Lower leg skin (tissue), 4 donors: Measurements from ENCODE around the gene DROSHA. TPM values are rescaled to one million over a fixed set of nuclear protein-coding genes. Genes with fewer than 3 reads are reported as not detected.

ENCODE experiments used
- DNase-seq, 2 donors: peaks; one replicate each; pipeline ENCODE4 v3.0.0-alpha.2; 2019; ENCODE audit warnings: low spot score in 2 of 2
- H3K4me3 ChIP-seq: fragments of 200-600 bp; sonication (generic); 2 replicates; pipeline ENCODE4 v1.5.1; 2017; ENCODE audit warnings: mild to moderate bottlenecking, low read depth; ENCODE audit not compliant: poor library complexity, severe bottlenecking
- POLR2A ChIP-seq, 2 donors: fragments of 450-650 bp; IDR thresholded peaks; one replicate each; pipeline ENCODE4 v1.6.1; 2016 to 2017; ENCODE audit warnings: antibody characterized with exemption in 2 of 2, mild to moderate bottlenecking in 1 of 2, moderate library complexity in 1 of 2
- WGBS, 2 donors: methylation state at CpG; one replicate each; pipeline ENCODE4 v1.1.5; 2018; 5-methylcytosine and 5-hydroxymethylcytosine counted together
- intact Hi-C: fragments of 100-400 bp; cut with DNase I; formaldehyde crosslinking; loops from one replicate; pipeline ENCODE4 v1.15.0; 2023; ENCODE audit warnings: low total_unique reads
- total RNA-seq, 4 donors: library from RNA; depleted of rRNA; stranded (reverse); fragments of >200 nt; gene quantifications; one replicate each; pipeline ENCODE4 v1.1.0, GENCODE V29; 2016
- TF ChIP-seq, protein P1 (sequence below), 3 donors: fragments of 450-650 bp; IDR thresholded peaks; one replicate each; pipeline ENCODE4 v1.5.1; 2016; ENCODE audit warnings: antibody characterized with exemption in 3 of 3, mild to moderate bottlenecking in 3 of 3, moderate library complexity in 2 of 3

Gene DROSHA
- total RNA-seq, 4 donors from 2014 or later = 21.7 to 59.2 (median 37.3) TPM

GRCh38 chr5:31378838-31379237 lies 153.1 kb downstream of the DROSHA start:
- H3K4me3 ChIP-seq = no peak overlapping the region
- intact Hi-C loops = no loop called here
- 60 to 63% methylated on average over 7 of the region's 7 CpGs for WGBS, 2 donors
- TF ChIP-seq, protein P1, sequence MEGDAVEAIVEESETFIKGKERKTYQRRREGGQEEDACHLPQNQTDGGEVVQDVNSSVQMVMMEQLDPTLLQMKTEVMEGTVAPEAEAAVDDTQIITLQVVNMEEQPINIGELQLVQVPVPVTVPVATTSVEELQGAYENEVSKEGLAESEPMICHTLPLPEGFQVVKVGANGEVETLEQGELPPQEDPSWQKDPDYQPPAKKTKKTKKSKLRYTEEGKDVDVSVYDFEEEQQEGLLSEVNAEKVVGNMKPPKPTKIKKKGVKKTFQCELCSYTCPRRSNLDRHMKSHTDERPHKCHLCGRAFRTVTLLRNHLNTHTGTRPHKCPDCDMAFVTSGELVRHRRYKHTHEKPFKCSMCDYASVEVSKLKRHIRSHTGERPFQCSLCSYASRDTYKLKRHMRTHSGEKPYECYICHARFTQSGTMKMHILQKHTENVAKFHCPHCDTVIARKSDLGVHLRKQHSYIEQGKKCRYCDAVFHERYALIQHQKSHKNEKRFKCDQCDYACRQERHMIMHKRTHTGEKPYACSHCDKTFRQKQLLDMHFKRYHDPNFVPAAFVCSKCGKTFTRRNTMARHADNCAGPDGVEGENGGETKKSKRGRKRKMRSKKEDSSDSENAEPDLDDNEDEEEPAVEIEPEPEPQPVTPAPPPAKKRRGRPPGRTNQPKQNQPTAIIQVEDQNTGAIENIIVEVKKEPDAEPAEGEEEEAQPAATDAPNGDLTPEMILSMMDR (IDR thresholded peaks at IDR 0.05) = no peak
- TF ChIP-seq POLR2A (IDR thresholded peaks at IDR 0.05) = no peak
- no peak for DNase-seq

DNA sequence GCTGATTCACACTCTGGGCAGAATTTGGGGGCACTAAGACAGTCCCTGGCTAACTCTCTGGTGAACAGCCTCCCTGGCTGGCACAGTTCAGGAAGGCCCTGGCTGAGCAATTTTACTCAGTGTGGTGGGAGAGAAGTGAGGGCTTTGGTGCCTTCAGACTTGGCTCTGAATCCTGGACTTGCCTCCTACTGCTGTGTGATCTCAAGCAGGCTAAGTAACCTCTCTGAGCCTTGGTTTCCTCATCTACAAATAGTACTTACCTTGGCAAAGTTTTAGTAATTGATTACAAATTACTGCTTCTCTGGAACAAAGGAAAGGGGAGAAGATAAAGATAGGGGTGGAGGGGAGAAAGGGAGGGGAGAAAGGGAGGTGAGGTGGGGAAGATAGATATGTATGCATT lies 153.8 kb downstream of the DROSHA start:
- intact Hi-C loops = no loop called here
- no peak for DNase-seq
- TF ChIP-seq, protein P1 (IDR thresholded peaks at IDR 0.05) = no peak
- TF ChIP-seq POLR2A (IDR thresholded peaks at IDR 0.05) = no peak
- no peak overlapping the region for H3K4me3 ChIP-seq

DNA sequence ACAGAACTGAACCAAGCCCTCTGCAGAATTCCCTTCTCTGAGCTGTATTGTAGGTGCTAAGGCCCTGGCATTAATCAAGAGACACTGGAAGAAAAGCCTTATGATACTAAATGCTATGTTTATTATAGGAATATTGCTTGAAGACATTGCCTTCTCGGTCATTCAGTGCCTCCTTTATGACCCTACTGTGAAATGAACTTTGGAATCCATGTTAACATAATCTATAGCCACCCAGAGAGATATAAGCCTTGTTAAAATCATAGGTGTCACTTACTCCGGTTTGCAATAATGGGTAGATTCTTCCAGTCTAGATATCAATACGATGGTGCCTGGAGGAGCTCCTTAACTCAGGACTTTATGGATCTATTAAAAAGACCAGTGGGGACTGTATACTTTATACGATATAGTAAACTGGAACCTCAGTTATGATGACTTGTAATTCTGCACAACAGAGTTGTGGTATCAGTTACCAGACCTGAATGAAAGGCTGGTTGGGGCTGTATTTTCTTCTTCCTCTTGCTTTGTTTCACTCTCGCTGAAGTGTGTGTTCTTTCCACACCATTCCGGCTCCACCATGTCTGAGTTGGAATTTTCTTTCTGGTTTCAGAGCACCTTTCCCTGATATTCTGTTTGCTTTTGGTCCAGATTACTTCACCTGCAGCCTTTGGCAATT lies 154.5 kb downstream of the DROSHA start:
- no peak overlapping the region for H3K4me3 ChIP-seq
- DNase-seq = no peak
- intact Hi-C loops = no loop called here
- TF ChIP-seq, protein P1 (IDR thresholded peaks at IDR 0.05) = no peak
- no peak for TF ChIP-seq POLR2A (IDR thresholded peaks at IDR 0.05)
- 86% methylated on average over 6 of the region's 6 CpGs for WGBS, 2 donors

DNA sequence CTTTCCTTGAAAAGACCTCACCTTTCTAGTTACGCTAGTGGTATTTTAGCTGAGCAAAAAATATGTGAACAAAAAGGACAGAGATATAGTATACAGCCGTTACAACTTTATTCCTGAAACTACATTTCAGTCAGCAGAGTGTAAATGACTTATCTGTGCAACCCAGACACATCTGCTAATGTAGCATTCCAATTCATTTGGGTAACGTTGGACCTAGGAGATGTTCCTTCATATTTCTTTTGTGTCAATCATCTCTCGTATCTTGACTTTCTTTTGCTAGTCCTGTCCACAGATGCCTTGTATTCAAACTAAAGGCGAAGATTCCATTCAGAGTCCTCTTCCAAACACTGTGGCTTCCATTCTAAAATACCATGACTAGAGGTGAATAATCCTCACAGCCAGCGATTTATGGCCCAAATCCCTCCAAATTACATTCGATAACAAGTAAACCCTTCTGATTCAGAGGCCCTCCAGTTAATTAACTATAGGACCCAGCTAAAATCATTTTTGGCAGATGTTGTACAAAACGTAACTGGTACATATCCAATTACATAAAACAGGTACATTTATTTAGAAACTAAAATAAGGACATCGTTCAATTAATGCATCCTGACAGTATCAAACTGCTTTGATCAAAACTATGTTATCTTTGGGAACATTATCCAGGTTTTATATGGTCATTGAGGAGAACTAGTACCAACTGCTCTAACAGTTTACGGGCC lies 155.7 kb downstream of the DROSHA start:
- no peak for TF ChIP-seq POLR2A (IDR thresholded peaks at IDR 0.05)
- TF ChIP-seq, protein P1 (IDR thresholded peaks at IDR 0.05) = no peak
- intact Hi-C loops = no loop called here
- DNase-seq = no peak
- 86 to 87% methylated on average over 10 of the region's 10 CpGs for WGBS, 2 donors
- H3K4me3 ChIP-seq = no peak overlapping the region

DNA sequence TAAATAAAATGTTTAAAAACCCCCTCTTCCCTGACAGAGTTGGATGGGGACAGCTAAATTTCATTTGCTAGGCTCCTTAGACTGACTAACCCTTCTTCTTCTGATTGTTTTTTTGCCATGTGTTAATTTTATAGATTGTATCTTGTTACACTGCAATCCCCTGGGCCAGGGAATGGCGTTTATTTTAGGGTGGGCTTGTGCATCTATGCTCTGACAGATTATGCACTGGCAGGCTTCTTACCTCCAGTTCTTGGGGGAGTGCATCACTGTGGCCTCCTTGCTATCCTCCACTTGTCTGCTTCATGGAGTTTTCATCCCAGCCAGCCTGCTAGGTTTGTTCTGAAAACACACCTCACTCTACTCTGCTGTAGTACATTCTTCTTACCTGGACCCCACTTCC lies 159.8 kb downstream of the DROSHA start:
- TF ChIP-seq POLR2A (IDR thresholded peaks at IDR 0.05) = no peak
- TF ChIP-seq, protein P1 (IDR thresholded peaks at IDR 0.05) = no peak
- intact Hi-C loops = no loop called here
- DNase-seq = no peak
- 23 to 63% methylated on average over 1 of the region's 1 CpG for WGBS, 2 donors
- no peak overlapping the region for H3K4me3 ChIP-seq
